ENCODE measurements around the gene SPATA20.

Gene SPATA20

GRCh38 chr17:50511058-50511457 is 35.9 kb upstream of the SPATA20 start:
- TF ChIP-seq POLR2AphosphoS5 (IDR thresholded peaks at IDR 0.05; ENCODE audit: low read depth, low read length) (no peak), FOXP2 (optimal IDR thresholded peaks at IDR 0.05; ENCODE audit: borderline replicate concordance, extremely low read depth, extremely low read length, insufficient read depth) (no peak), REST (IDR thresholded peaks at IDR 0.05; ENCODE audit: insufficient read depth in 1 of 2, low read depth in 2 of 2, low read length in 2 of 2) (no peak), SIN3A (IDR thresholded peaks at IDR 0.05; ENCODE audit: borderline replicate concordance, insufficient read depth, low read length) (no peak), TAF1 (IDR thresholded peaks at IDR 0.05; ENCODE audit: borderline replicate concordance, insufficient read depth, low read length) (no peak)

- no peak for TF ChIP-seq FOXP2 (optimal IDR thresholded peaks at IDR 0.05; ENCODE audit: borderline replicate concordance, extremely low read depth, extremely low read length, insufficient read depth)
- no peak for TF ChIP-seq REST (IDR thresholded peaks at IDR 0.05; ENCODE audit: insufficient read depth in 1 of 2, low read depth in 2 of 2, low read length in 2 of 2)
- no peak for TF ChIP-seq SIN3A (IDR thresholded peaks at IDR 0.05; ENCODE audit: borderline replicate concordance, insufficient read depth, low read length)
- no peak for TF ChIP-seq POLR2AphosphoS5 (IDR thresholded peaks at IDR 0.05; ENCODE audit: low read depth, low read length)
- no peak for TF ChIP-seq TAF1 (IDR thresholded peaks at IDR 0.05; ENCODE audit: borderline replicate concordance, insufficient read depth, low read length)
Observed at GRCh38 chr17:50513495-50513894, 33.5 kb upstream of the SPATA20 start.

GRCh38 chr17:50514388-50514787 is 32.6 kb upstream of the SPATA20 start:
- no peak for TF ChIP-seq REST (IDR thresholded peaks at IDR 0.05; ENCODE audit: insufficient read depth in 1 of 2, low read depth in 2 of 2, low read length in 2 of 2)
- no peak for TF ChIP-seq TAF1 (IDR thresholded peaks at IDR 0.05; ENCODE audit: borderline replicate concordance, insufficient read depth, low read length)
- no peak for TF ChIP-seq FOXP2 (optimal IDR thresholded peaks at IDR 0.05; ENCODE audit: borderline replicate concordance, extremely low read depth, extremely low read length, insufficient read depth)
- TF ChIP-seq SIN3A (IDR thresholded peaks at IDR 0.05; ENCODE audit: borderline replicate concordance, insufficient read depth, low read length): no peak
- no peak for TF ChIP-seq POLR2AphosphoS5 (IDR thresholded peaks at IDR 0.05; ENCODE audit: low read depth, low read length)

GRCh38 chr17:50514936-50515702 is 31.9 kb upstream of the SPATA20 start:
- TF ChIP-seq TAF1 (IDR thresholded peaks at IDR 0.05; ENCODE audit: borderline replicate concordance, insufficient read depth, low read length) (no peak), REST (IDR thresholded peaks at IDR 0.05; ENCODE audit: insufficient read depth in 1 of 2, low read depth in 2 of 2, low read length in 2 of 2) (no peak)

- no peak for TF ChIP-seq POLR2AphosphoS5 (IDR thresholded peaks at IDR 0.05; ENCODE audit: low read depth, low read length)
- no peak for TF ChIP-seq TAF1 (IDR thresholded peaks at IDR 0.05; ENCODE audit: borderline replicate concordance, insufficient read depth, low read length)
- no peak for TF ChIP-seq FOXP2 (optimal IDR thresholded peaks at IDR 0.05; ENCODE audit: borderline replicate concordance, extremely low read depth, extremely low read length, insufficient read depth)
- TF ChIP-seq SIN3A (IDR thresholded peaks at IDR 0.05; ENCODE audit: borderline replicate concordance, insufficient read depth, low read length): no peak
- no peak for TF ChIP-seq REST (IDR thresholded peaks at IDR 0.05; ENCODE audit: insufficient read depth in 1 of 2, low read depth in 2 of 2, low read length in 2 of 2)
Observed at GRCh38 chr17:50517011-50517410, 30.0 kb upstream of the SPATA20 start.
